Mesenchymal stem cell (in vitro differentiated cells and primary cell): ENCODE results near the gene GSAP.
"Not testable (repeated sequence)": the region's sequence is repeated elsewhere in the genome, so short reads cannot be mapped to it uniquely, and the experiment has no call there.

Source experiments
- DNase-seq: peaks from one replicate; pipeline ENCODE4 v3.0.0-alpha.2; 2013
- H2AFZ ChIP-seq: one replicate; pipeline ENCODE4 v1.6.1; 2013; ENCODE audit warnings: low read depth, mild to moderate bottlenecking, control low read depth, inconsistent platforms, low read length, moderate library complexity
- H2AK5ac ChIP-seq: 2 replicates; pipeline ENCODE4 v1.6.1; 2013; ENCODE audit warnings: low read length, moderate library complexity, mild to moderate bottlenecking, inconsistent platforms; ENCODE audit not compliant: severe bottlenecking
- H2BK120ac ChIP-seq: one replicate; pipeline ENCODE4 v1.6.1; 2013; ENCODE audit warnings: low read depth, mild to moderate bottlenecking, inconsistent platforms, low read length, moderate library complexity
- H2BK12ac ChIP-seq, 2 experiments: one replicate each; pipeline ENCODE4 v1.6.1; 2013; ENCODE audit warnings: inconsistent platforms in 2 of 2, low read length in 2 of 2, mild to moderate bottlenecking in 2 of 2, moderate library complexity in 2 of 2, control low read depth in 1 of 2
- H2BK15ac ChIP-seq: one replicate; pipeline ENCODE4 v1.6.1; 2013; ENCODE audit warnings: mild to moderate bottlenecking, low read depth, inconsistent platforms; ENCODE audit not compliant: poor library complexity, severe bottlenecking
- H2BK5ac ChIP-seq: 2 replicates; pipeline ENCODE4 v1.6.1; 2013; ENCODE audit warnings: low read depth, mild to moderate bottlenecking, low read length, control low read depth, inconsistent platforms; ENCODE audit not compliant: poor library complexity, severe bottlenecking
- H3K14ac ChIP-seq, 2 experiments: one replicate each; pipeline ENCODE4 v1.6.1; 2013; ENCODE audit warnings: inconsistent platforms in 2 of 2, low read length in 2 of 2, control low read depth in 1 of 2, mild to moderate bottlenecking in 1 of 2, moderate library complexity in 1 of 2
- H3K18ac ChIP-seq, 2 experiments: one replicate each; pipeline ENCODE4 v1.6.1; 2013; ENCODE audit warnings: inconsistent platforms in 2 of 2, low read length in 2 of 2, control low read depth in 1 of 2, low read depth in 1 of 2, mild to moderate bottlenecking in 1 of 2
- H3K23ac ChIP-seq, 2 experiments: one replicate each; pipeline ENCODE4 v1.6.1; 2013; ENCODE audit warnings: inconsistent platforms in 2 of 2, low read length in 2 of 2, mild to moderate bottlenecking in 2 of 2, moderate library complexity in 2 of 2, control low read depth in 1 of 2
- H3K27ac ChIP-seq: 2 replicates; pipeline ENCODE4 v1.5.1; 2013; ENCODE audit warnings: mild to moderate bottlenecking, moderate library complexity, low read length, control low read depth, inconsistent platforms; ENCODE audit not compliant: poor library complexity, severe bottlenecking
- H3K27me3 ChIP-seq, 2 experiments: 2 replicates each; pipeline versions ENCODE4 v1.6.1 to v1.7.0; 2013; ENCODE audit warnings: low read length in 2 of 2, mild to moderate bottlenecking in 2 of 2, moderate library complexity in 2 of 2, control low read depth in 1 of 2, inconsistent platforms in 1 of 2; ENCODE audit not compliant: control insufficient read depth in 1 of 2, insufficient read depth in 1 of 2
- H3K36me3 ChIP-seq, 2 experiments: 2 replicates each; pipeline versions ENCODE4 v1.6.1 to v1.7.0; 2013; ENCODE audit warnings: low read length in 2 of 2, control low read depth in 1 of 2, inconsistent platforms in 1 of 2, low read depth in 1 of 2, mild to moderate bottlenecking in 1 of 2; ENCODE audit not compliant: insufficient read depth in 2 of 2, control insufficient read depth in 1 of 2
- H3K4ac ChIP-seq, 2 experiments: one replicate each; pipeline ENCODE4 v1.6.1; 2013; ENCODE audit warnings: inconsistent platforms in 2 of 2, low read length in 2 of 2, mild to moderate bottlenecking in 2 of 2, moderate library complexity in 2 of 2, control low read depth in 1 of 2, low read depth in 1 of 2
- H3K4me1 ChIP-seq: 2 replicates; pipeline ENCODE4 v1.6.1; 2013; ENCODE audit warnings: low read depth, low read length, control low read depth; ENCODE audit not compliant: control insufficient read depth, insufficient read depth
- H3K4me2 ChIP-seq: 2 replicates; pipeline ENCODE4 v1.6.1; 2013; ENCODE audit warnings: low read length, mild to moderate bottlenecking, inconsistent platforms; ENCODE audit not compliant: poor library complexity, severe bottlenecking
- H3K4me3 ChIP-seq, 2 experiments: 2 replicates each; pipeline versions ENCODE4 v1.5.1 to v1.7.0; 2013; ENCODE audit warnings: low read length in 2 of 2, mild to moderate bottlenecking in 2 of 2, control low read depth in 1 of 2, low read depth in 1 of 2; ENCODE audit not compliant: insufficient read depth in 1 of 2
- H3K79me1 ChIP-seq: replicated peaks from 2 replicates; pipeline ENCODE4 v1.6.1; 2013; ENCODE audit warnings: mild to moderate bottlenecking, control low read depth, low read length, inconsistent platforms; ENCODE audit not compliant: poor library complexity, severe bottlenecking
- H3K9ac ChIP-seq: 2 replicates; pipeline ENCODE4 v1.7.0; 2013; ENCODE audit warnings: mild to moderate bottlenecking, low read length, moderate library complexity
- H3K9me3 ChIP-seq: 2 replicates; pipeline ENCODE4 v1.7.0; 2013; ENCODE audit warnings: mild to moderate bottlenecking, low read length; ENCODE audit not compliant: control insufficient read depth
- H4K8ac ChIP-seq: one replicate; pipeline ENCODE4 v1.6.1; 2013; ENCODE audit warnings: inconsistent platforms, mild to moderate bottlenecking, low read length, moderate library complexity
- H4K91ac ChIP-seq: one replicate; pipeline ENCODE4 v1.6.1; 2013; ENCODE audit warnings: mild to moderate bottlenecking, low read length, inconsistent platforms
- WGBS: methylation state at CpG from one replicate; pipeline ENCODE4 v1.1.7; 2013; ENCODE audit warnings: mixed read lengths; 5-methylcytosine and 5-hydroxymethylcytosine counted together

GSAP gene

GRCh38 chr7:77345426-77345825 is 70.7 kb downstream of the GSAP start:
- H2BK120ac ChIP-seq, H3K4ac ChIP-seq, H3K36me3 ChIP-seq, H3K18ac ChIP-seq, H3K9ac ChIP-seq, H2BK15ac ChIP-seq, DNase-seq, H4K8ac ChIP-seq, H2AFZ ChIP-seq, H3K9me3 ChIP-seq, H3K4me3 ChIP-seq, H3K4me2 ChIP-seq, H3K27ac ChIP-seq, H3K4me1 ChIP-seq, H3K14ac ChIP-seq, H3K27me3 ChIP-seq, H2BK12ac ChIP-seq, H2BK5ac ChIP-seq, H3K23ac ChIP-seq, H2AK5ac ChIP-seq, H4K91ac ChIP-seq, H3K79me1 ChIP-seq: not testable (repeated sequence)
- WGBS = 79% methylated on average over 9 of the region's 9 CpGs

GRCh38 chr7:77339726-77340125 is 76.4 kb downstream of the GSAP start:
- no peak overlapping the region for H2BK5ac ChIP-seq
- no peak overlapping the region for H4K8ac ChIP-seq
- H3K27me3 ChIP-seq = no peaks in the 10 kb centered on the region

GRCh38 chr7:77338883-77339629 is 77.1 kb downstream of the GSAP start:
- 48% methylated on average over 4 of the region's 5 CpGs for WGBS
- peak; percentile 48 for DNase-seq
- no peak overlapping the region for H3K18ac ChIP-seq
- no peak overlapping the region for H2BK5ac ChIP-seq
- H3K27ac ChIP-seq = no peak overlapping the region
- H3K23ac ChIP-seq = no peak overlapping the region
- H4K91ac ChIP-seq = no peak overlapping the region
- no peak overlapping the region for H3K4me2 ChIP-seq
- no peak overlapping the region for H2BK120ac ChIP-seq
- no peak overlapping the region for H2BK15ac ChIP-seq
- H3K4me3 ChIP-seq = no peak overlapping the region
- no peak overlapping the region for H3K9ac ChIP-seq
- H2AK5ac ChIP-seq = no peak overlapping the region
- no peak overlapping the region for H2BK12ac ChIP-seq
- no peaks in the 10 kb centered on the region for H3K36me3 ChIP-seq
- H3K27me3 ChIP-seq = no peaks in the 10 kb centered on the region
- H3K4ac ChIP-seq = no peak overlapping the region
- H4K8ac ChIP-seq = no peak overlapping the region
- no peaks in the 10 kb centered on the region for H3K79me1 ChIP-seq
- H3K9me3 ChIP-seq = no peaks in the 10 kb centered on the region
- H3K4me1 ChIP-seq = no peaks in the 10 kb centered on the region
- no peak overlapping the region for H3K14ac ChIP-seq
- H2AFZ ChIP-seq = no peak overlapping the region

More at GRCh38 chr7:77339726-77340125, 76.4 kb downstream of the GSAP start:
- Histone ChIP-seq H3K14ac (no peak overlapping the region), H3K4me1 (no peaks in the 10 kb centered on the region), H2AFZ (no peak overlapping the region), H2AK5ac (no peak overlapping the region), H3K9ac (no peak overlapping the region), H3K4me2 (no peak overlapping the region), H2BK120ac (no peak overlapping the region), H4K91ac (no peak overlapping the region), H3K18ac (no peak overlapping the region), H3K4ac (no peak overlapping the region), H3K36me3 (no peaks in the 10 kb centered on the region), H3K23ac (no peak overlapping the region), H3K9me3 (no peaks in the 10 kb centered on the region), H3K79me1 (no peaks in the 10 kb centered on the region), H2BK15ac (no peak overlapping the region), H3K27ac (no peak overlapping the region), H3K4me3 (no peak overlapping the region), H2BK12ac (no peak overlapping the region)
- WGBS = 82% methylated on average over 3 of the region's 5 CpGs
- no peak for DNase-seq

- no peak overlapping the region for H2BK12ac ChIP-seq
- H3K9me3 ChIP-seq = no peaks in the 10 kb centered on the region
- H4K91ac ChIP-seq = no peak overlapping the region
- H2AFZ ChIP-seq = no peak overlapping the region
- WGBS = 88% methylated on average over 3 of the region's 4 CpGs
- peak overlapping the region; percentile 44 for H2BK15ac ChIP-seq
- H2BK5ac ChIP-seq = no peak overlapping the region
- no peaks in the 10 kb centered on the region for H3K79me1 ChIP-seq
- no peaks in the 10 kb centered on the region for H3K27me3 ChIP-seq
- DNase-seq = no peak
- H3K18ac ChIP-seq = no peak overlapping the region
- H3K36me3 ChIP-seq = no peaks in the 10 kb centered on the region
- no peak overlapping the region for H3K14ac ChIP-seq
- H3K23ac ChIP-seq = no peak overlapping the region
- peak overlapping the region in 1 of 2 experiments; percentile 26 for H3K4ac ChIP-seq
- H3K4me1 ChIP-seq = no peaks in the 10 kb centered on the region
- no peak overlapping the region for H2BK120ac ChIP-seq
- no peak overlapping the region for H3K4me3 ChIP-seq
- no peak overlapping the region for H2AK5ac ChIP-seq
- no peak overlapping the region for H3K27ac ChIP-seq
- no peak overlapping the region for H4K8ac ChIP-seq
- H3K9ac ChIP-seq = no peak overlapping the region
- no peak overlapping the region for H3K4me2 ChIP-seq
These were observed 77.9 kb downstream of the GSAP start for GRCh38 chr7:77338260-77338659.
